Lower leg skin (tissue), 3 donors: ENCODE measurements around the gene HCAR3.
"Not testable (repeated sequence)": the region's sequence is repeated elsewhere in the genome, so short reads cannot be mapped to it uniquely, and the experiment has no call there.

Experiments
- CTCF ChIP-seq, 3 donors: fragments of 450-650 bp; IDR thresholded peaks; one replicate each; pipeline ENCODE4 v1.5.1; 2016; ENCODE audit warnings: antibody characterized with exemption in 3 of 3, mild to moderate bottlenecking in 3 of 3, moderate library complexity in 2 of 3
- POLR2A ChIP-seq, 2 donors: fragments of 450-650 bp; IDR thresholded peaks; one replicate each; pipeline ENCODE4 v1.6.1; 2016 to 2017; ENCODE audit warnings: antibody characterized with exemption in 2 of 2, mild to moderate bottlenecking in 1 of 2, moderate library complexity in 1 of 2

DNA sequence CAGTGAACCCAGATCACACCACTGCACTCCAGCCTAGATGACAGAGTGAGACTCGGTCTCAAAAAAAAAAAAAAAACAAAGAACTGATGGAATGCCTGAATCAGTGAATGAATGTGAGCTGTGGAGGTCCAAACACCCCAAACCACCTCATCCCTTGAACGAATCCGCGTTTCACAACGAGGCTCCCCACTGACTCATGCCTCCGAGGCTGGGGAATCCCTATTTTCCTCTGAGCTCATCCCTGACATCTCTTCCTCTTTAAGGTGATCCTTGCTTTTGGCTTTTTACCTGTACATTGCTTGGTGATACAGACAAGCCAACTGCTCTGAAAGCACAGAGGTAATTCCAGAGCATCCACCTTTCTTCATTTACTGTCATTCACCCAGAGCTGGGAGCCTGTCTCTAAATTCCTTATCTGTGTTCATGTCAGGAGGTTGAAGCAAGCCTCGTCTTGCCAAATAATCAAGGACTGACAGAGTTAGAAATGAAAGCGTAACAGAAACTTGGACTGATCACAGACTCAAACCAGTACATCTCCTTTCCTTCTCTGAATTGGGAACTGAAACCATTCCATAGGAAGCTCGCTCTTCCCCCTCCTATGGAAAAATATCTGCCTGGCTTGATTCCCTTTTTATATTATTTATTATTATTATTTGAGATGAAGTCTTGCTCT is 16.4 kb downstream of the HCAR3 start:
- not testable (repeated sequence) for TF ChIP-seq POLR2A, CTCF (IDR thresholded peaks at IDR 0.05)
